Stimulated activated CD8-positive, alpha-beta memory T cell treated with anti-CD3 and anti-CD28 coated beads, Interleukin-2, amount 100 ng/mL, for 48 hours (primary cell): ENCODE results near the gene TNNI3K.

Source experiments
- DNase-seq, 2 donors: peaks; one replicate each; pipeline ENCODE4 v3.0.0-alpha.2; 2020; ENCODE audit warnings: low read depth in 2 of 2

TNNI3K gene

DNA sequence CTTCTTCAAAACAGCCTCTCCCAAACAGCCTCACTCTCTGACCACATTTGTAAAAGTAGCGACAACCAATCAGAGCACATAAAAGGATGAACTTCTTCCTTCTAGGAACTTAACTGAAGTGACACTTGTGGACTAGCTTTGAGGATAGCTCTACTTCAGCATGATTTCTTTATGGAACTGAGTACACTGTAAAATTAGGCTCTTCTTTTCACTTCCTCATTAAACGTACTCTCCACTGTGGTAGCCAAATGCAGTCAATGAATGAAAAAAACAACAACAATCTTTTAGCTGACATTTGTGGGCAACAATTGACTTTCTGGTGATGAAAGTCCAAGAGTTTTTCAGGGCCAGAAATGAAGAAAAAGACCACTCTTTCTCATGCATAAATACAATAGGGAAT lies 267.7 kb downstream of the TNNI3K start:
- no peak for DNase-seq

GRCh38 chr1:74504125-74504932 lies 269.1 kb downstream of the TNNI3K start:
- DNase-seq, result peak in 1 of 2 donors; percentile 22

GRCh38 chr1:74504933-74505512 lies 269.8 kb downstream of the TNNI3K start:
- no peak for DNase-seq

DNA sequence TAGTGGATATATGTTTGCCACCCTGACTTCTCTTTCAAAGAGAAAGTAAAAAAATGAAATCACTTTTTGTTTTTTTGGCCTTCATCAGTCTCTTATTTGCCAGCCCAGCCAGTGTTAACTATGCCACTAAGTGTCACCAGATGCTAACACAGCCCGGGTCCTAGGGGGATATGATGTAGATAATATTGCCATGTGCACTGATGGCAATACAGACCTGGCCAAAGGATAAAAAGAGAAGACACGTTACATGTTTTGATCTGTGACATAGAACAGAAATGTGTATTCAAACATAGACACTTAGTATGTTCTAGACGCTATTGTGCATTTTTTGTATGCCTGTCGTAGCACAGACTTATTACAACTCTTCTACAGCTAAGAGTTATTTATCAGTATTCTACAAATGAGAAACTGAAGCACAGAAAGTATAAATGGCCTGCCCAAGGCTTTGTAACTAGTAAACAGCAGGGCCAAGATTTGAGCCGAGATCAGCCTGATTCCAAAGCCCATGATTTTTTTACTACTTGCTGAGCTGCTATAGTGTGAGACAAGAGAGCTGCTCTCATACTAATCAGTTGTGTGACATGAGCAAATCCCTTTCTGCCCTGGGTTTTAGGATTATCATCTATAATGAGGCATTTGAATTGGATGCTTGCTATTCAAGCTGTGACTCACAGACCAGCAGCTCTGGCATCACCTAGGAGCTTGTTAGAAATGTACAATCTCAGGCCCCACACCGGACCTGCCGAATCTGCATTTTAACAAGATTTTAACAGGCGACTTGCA lies 270.9 kb downstream of the TNNI3K start:
- no peak for DNase-seq

- no peak for DNase-seq
Observed at GRCh38 chr1:74508449-74508848, 273.3 kb downstream of the TNNI3K start.

DNA sequence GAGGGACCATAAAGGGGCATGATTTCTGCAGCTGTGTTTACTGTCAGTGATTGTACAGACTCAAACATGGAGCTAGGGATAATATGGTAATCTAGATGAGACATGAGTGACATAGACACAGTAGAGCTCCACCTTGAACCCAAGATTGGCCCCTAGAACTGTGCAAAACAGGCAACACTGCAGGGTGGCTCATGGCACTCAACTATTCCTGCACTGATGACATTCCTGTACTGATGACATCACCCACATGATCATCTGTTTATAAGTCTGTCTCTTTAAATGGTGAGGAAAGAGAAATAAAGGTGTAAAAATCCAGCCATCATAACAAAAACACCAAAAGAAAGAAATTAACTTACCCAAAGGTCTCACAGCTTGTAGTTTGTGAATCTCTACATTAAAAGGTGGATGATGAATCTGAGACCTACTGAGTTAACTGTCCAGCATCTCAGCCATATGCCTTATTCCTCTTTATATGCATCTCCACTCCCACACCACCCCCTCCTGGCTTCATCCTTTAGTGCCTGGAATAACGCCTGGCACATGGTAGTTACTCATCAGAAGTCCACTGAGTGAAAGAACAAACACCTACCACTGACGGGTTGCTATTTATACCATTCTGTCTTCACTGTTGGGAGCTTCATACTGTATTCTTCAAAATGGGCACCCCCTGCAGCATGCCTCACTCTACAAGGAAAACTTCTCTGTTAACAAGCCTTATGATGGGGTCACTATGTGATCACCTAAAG lies 277.2 kb downstream of the TNNI3K start, which contains the start of gene LRRC53:
Gene LRRC53, minus strand, starts transcription at position 442 of the 746 bp plus-strand sequence. CDS start 29,262 bp downstream, outside the sequence.
- DNase-seq, result no peak

- no peak for DNase-seq
Observed at GRCh38 chr1:74513411-74514300, 278.5 kb downstream of the TNNI3K start.

DNA sequence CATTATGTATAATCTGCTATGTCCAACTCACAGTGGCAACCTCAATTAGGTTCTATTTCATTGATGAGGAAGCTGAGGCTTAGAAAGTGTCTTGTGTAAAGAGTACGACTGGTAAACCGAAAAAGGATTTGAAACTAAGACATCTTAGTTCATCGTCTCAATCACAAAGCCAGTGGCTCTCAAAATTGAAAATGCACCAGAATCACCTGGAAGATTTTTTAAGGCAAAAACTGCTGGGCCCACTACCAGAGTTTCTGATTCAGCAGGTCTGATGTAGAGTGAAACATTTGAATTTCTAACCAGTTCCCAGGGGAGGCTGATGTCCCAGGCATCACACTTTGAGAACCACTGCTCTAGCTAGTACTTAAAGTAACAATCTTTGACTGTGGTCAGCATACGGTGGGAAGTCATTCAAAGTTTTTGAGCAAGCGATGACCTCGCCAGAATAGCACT lies 282.4 kb downstream of the TNNI3K start:
- no peak for DNase-seq

DNA sequence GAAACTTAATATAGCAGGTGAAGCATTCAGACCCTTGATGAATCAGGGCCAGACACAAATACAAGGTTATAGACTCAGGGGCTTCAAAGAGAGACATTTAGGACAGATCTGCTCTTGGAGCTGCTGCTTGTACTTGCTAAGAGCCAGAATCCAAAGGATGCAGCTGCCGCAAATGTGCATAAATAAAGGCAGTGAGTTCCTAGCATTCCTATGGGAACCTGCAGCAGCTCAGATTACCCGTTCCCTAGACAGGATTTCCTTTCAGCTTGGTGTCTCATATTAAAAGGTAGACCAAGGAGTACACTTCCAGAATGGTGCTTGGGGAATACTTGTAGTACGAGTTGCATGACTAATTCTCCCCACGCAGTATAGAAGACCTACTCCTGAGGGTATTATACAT lies 287.0 kb downstream of the TNNI3K start:
- no peak for DNase-seq

GRCh38 chr1:74523873-74524480 lies 288.8 kb downstream of the TNNI3K start:
- DNase-seq, result no peak

GRCh38 chr1:74526708-74527107 lies 291.5 kb downstream of the TNNI3K start:
- no peak for DNase-seq

- DNase-seq, result no peak
Observed at GRCh38 chr1:74528123-74528522, 292.9 kb downstream of the TNNI3K start.

GRCh38 chr1:74530892-74531291 lies 295.7 kb downstream of the TNNI3K start:
- DNase-seq, result no peak

GRCh38 chr1:74531796-74532195 lies 296.6 kb downstream of the TNNI3K start:
- no peak for DNase-seq

- no peak for DNase-seq
Observed at GRCh38 chr1:74534241-74534640, 299.1 kb downstream of the TNNI3K start.

DNA sequence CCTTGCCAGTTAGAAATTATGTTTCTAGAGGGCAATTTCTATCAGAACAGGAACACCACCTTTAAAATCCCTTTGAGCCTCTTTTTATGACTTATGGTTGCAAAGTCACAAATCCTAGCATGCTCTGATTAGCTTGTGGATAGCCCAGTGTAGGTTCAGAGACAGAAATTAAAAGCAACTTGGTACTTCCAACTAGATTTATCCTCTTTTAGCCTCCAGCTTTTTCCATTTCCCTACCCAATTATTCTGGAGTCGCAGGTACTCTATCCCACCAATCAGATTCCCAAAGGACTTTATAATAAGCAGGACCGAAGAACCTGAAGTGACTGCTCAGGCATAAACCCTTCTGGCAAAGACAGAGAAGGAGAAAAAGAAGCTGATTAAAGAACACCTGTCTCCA lies 310.6 kb downstream of the TNNI3K start:
- no peak for DNase-seq

GRCh38 chr1:74548961-74549750 lies 314.0 kb downstream of the TNNI3K start:
- no peak for DNase-seq

DNA sequence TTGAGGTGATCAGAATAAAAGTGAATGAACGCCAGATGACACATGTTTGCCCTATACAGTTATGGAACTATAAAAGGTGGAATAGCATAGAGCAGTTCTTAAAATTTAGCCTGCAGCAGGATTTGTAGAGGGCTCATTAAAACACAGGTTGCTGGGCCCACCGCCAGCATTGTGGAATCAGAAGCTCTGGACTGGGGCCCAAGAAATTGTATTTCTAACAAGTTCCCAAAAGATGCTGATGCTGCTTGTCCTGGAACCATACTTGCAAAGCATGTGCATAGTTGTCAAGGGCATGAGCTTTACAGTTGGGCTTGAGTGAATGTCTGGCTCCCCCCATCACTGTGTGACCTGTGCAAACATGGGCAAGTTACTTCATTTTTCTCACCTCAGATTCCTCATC lies 314.7 kb downstream of the TNNI3K start:
- no peak for DNase-seq

GRCh38 chr1:74570797-74571492 lies 335.8 kb downstream of the TNNI3K start:
- no peak for DNase-seq
